BLaER1 (cell line): ENCODE data around the gene FHDC1.

Source experiments
- H3K27ac ChIP-seq: shearing (Covaris generic); formaldehyde crosslinking; 2 replicates; pipeline ENCODE4 v1.8.1; 2022
- H3K27me3 ChIP-seq: shearing (Covaris generic); formaldehyde crosslinking; 2 replicates; pipeline ENCODE4 v1.8.1; 2022
- H3K36me3 ChIP-seq: shearing (Covaris generic); formaldehyde crosslinking; 2 replicates; pipeline ENCODE4 v1.8.1; 2022
- H3K4me1 ChIP-seq: shearing (Covaris generic); formaldehyde crosslinking; 2 replicates; pipeline ENCODE4 v1.8.1; 2022
- H3K4me2 ChIP-seq: shearing (Covaris generic); formaldehyde crosslinking; 2 replicates; pipeline ENCODE4 v1.8.1; 2022
- H3K4me3 ChIP-seq: shearing (Covaris generic); formaldehyde crosslinking; 2 replicates; pipeline ENCODE4 v1.8.1; 2022
- H3K9ac ChIP-seq: shearing (Covaris generic); formaldehyde crosslinking; 2 replicates; pipeline ENCODE4 v1.8.1; 2022
- H3K9me3 ChIP-seq: shearing (Covaris generic); formaldehyde crosslinking; 2 replicates; pipeline ENCODE4 v1.8.1; 2022
- H4K20me1 ChIP-seq: shearing (Covaris generic); formaldehyde crosslinking; 2 replicates; pipeline ENCODE4 v1.8.1; 2022
- Cebpa-rat ChIP-seq: shearing (Covaris generic); IDR thresholded peaks from 2 replicates; pipeline ENCODE4 v1.8.1; 2022

The FHDC1 gene

DNA sequence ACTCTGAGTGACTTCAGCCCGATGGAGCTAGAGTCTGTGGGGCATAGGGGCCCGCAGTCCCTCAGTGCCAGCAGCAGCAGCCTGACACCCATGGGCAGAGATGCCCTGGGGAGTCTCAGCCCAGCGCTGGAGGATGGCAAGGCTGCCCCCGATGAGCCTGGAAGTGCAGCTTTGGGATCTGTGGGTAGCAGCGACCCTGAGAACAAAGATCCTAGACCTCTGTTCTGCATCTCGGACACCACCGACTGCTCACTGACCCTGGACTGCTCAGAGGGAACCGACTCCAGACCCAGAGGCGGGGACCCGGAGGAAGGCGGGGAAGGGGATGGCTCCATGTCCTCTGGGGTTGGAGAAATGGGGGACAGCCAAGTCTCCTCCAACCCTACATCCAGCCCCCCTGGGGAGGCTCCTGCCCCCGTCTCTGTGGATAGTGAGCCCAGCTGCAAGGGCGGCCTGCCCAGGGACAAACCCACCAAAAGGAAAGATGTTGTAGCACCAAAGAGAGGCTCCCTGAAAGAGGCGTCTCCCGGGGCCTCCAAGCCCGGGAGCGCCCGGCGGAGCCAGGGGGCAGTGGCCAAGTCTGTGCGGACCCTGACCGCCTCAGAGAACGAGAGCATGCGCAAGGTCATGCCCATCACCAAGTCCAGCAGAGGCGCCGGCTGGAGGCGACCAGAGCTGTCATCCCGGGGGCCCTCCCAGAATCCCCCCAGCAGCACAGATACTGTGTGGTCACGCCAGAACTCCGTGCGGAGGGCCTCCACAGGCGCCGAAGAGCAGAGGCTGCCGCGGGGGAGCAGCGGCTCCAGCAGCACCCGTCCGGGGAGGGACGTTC, 39.5 kb downstream of the FHDC1 start:
- Histone ChIP-seq H3K27ac (no peak overlapping the region), H3K36me3 (no peaks in the 10 kb centered on the region), H3K4me3 (no peak overlapping the region), H4K20me1 (no peaks in the 10 kb centered on the region), H3K4me1 (no peaks in the 10 kb centered on the region), H3K4me2 (no peak overlapping the region), H3K9me3 (no peaks in the 10 kb centered on the region), H3K9ac (no peak overlapping the region), H3K27me3 (no peaks in the 10 kb centered on the region)
- TF ChIP-seq Cebpa-rat, result no peak

- H3K9me3 ChIP-seq, result no peaks in the 10 kb centered on the region
- H3K27ac ChIP-seq, result no peak overlapping the region
- TF ChIP-seq Cebpa-rat, result no peak
- no peaks in the 10 kb centered on the region for H3K27me3 ChIP-seq
- H3K36me3 ChIP-seq, result no peaks in the 10 kb centered on the region
- H3K9ac ChIP-seq, result no peak overlapping the region
- H3K4me1 ChIP-seq, result no peaks in the 10 kb centered on the region
- H4K20me1 ChIP-seq, result no peaks in the 10 kb centered on the region
- no peak overlapping the region for H3K4me2 ChIP-seq
- H3K4me3 ChIP-seq, result no peak overlapping the region
Observed at GRCh38 chr4:152976212-152976761, 40.2 kb downstream of the FHDC1 start.

DNA sequence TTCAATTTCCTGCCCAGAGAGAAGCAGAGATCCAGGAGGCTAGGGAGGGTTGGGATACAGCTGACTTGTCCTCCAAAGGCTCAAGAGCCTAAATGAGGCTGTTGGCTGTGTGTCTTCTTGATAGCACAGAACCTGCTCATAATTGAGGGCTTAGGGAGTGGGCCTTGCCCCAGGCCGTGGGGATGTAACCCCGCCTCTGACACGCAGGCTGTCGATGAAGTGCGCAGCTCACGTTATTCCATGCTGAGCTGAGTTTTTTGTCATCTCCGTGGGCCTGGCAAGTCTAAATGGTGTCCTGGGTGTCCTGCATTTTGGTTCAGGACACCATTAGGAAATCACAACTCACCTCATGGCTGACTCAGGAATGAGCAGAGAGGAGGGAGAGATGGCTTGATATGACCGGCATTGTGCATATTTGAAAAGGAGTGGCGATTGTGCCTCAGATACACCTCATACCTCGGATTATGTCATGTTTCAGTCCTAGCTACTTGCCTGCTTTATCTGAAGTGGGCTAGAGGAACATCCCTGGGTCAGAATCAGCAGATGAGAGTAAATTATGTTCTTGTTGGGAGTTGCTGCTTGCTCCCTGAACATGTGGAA, 43.7 kb downstream of the FHDC1 start:
- no peak overlapping the region for H3K27ac ChIP-seq
- no peak for TF ChIP-seq Cebpa-rat

GRCh38 chr4:152981278-152981677, 45.2 kb downstream of the FHDC1 start:
- Histone ChIP-seq H3K27me3 (no peaks in the 10 kb centered on the region), H3K4me2 (no peak overlapping the region), H3K9me3 (no peaks in the 10 kb centered on the region), H3K9ac (no peak overlapping the region), H4K20me1 (no peaks in the 10 kb centered on the region), H3K27ac (no peak overlapping the region), H3K4me1 (no peaks in the 10 kb centered on the region), H3K4me3 (no peak overlapping the region), H3K36me3 (no peaks in the 10 kb centered on the region)
- TF ChIP-seq Cebpa-rat, result no peak

More for the DNA sequence above, 43.7 kb downstream of the FHDC1 start:
- Histone ChIP-seq H4K20me1 (no peaks in the 10 kb centered on the region), H3K4me3 (no peak overlapping the region), H3K9me3 (no peaks in the 10 kb centered on the region), H3K4me1 (no peaks in the 10 kb centered on the region), H3K27me3 (no peaks in the 10 kb centered on the region), H3K9ac (no peak overlapping the region), H3K36me3 (no peaks in the 10 kb centered on the region), H3K4me2 (no peak overlapping the region)

GRCh38 chr4:152981842-152982241, 45.7 kb downstream of the FHDC1 start:
- H4K20me1 ChIP-seq, result no peaks in the 10 kb centered on the region
- no peak overlapping the region for H3K27ac ChIP-seq
- no peaks in the 10 kb centered on the region for H3K36me3 ChIP-seq
- no peaks in the 10 kb centered on the region for H3K27me3 ChIP-seq
- no peaks in the 10 kb centered on the region for H3K9me3 ChIP-seq
- no peak for TF ChIP-seq Cebpa-rat
- H3K4me2 ChIP-seq, result no peak overlapping the region
- H3K4me1 ChIP-seq, result no peaks in the 10 kb centered on the region
- no peak overlapping the region for H3K9ac ChIP-seq
- H3K4me3 ChIP-seq, result no peak overlapping the region

- H3K4me3 ChIP-seq, result no peak overlapping the region
- no peak overlapping the region for H3K27ac ChIP-seq
- H3K4me2 ChIP-seq, result no peak overlapping the region
- H3K9ac ChIP-seq, result no peak overlapping the region
- H3K36me3 ChIP-seq, result no peaks in the 10 kb centered on the region
- no peaks in the 10 kb centered on the region for H3K9me3 ChIP-seq
- no peaks in the 10 kb centered on the region for H3K4me1 ChIP-seq
- no peaks in the 10 kb centered on the region for H4K20me1 ChIP-seq
- no peaks in the 10 kb centered on the region for H3K27me3 ChIP-seq
- TF ChIP-seq Cebpa-rat, result no peak
Observed at GRCh38 chr4:152983221-152983620, 47.1 kb downstream of the FHDC1 start.

GRCh38 chr4:152983774-152984411, 47.8 kb downstream of the FHDC1 start:
- H3K4me1 ChIP-seq, result no peaks in the 10 kb centered on the region
- H4K20me1 ChIP-seq, result no peaks in the 10 kb centered on the region
- H3K9me3 ChIP-seq, result no peaks in the 10 kb centered on the region
- TF ChIP-seq Cebpa-rat, result no peak
- no peak overlapping the region for H3K9ac ChIP-seq
- no peaks in the 10 kb centered on the region for H3K27me3 ChIP-seq
- no peak overlapping the region for H3K4me3 ChIP-seq
- no peak overlapping the region for H3K4me2 ChIP-seq
- no peak overlapping the region for H3K27ac ChIP-seq
- H3K36me3 ChIP-seq, result no peaks in the 10 kb centered on the region

- no peak overlapping the region for H3K4me3 ChIP-seq
- TF ChIP-seq Cebpa-rat, result no peak
Observed at GRCh38 chr4:152988721-152989553, 52.8 kb downstream of the FHDC1 start.

GRCh38 chr4:152989554-152989970, 53.4 kb downstream of the FHDC1 start:
- H3K9ac ChIP-seq, result no peak overlapping the region
- H3K27me3 ChIP-seq, result no peaks in the 10 kb centered on the region
- H3K27ac ChIP-seq, result no peak overlapping the region
- H3K36me3 ChIP-seq, result no peaks in the 10 kb centered on the region
- peaks cover 10% of the 10 kb centered on the region for H3K4me1 ChIP-seq
- no peaks in the 10 kb centered on the region for H4K20me1 ChIP-seq
- H3K4me2 ChIP-seq, result no peak overlapping the region
- no peak overlapping the region for H3K4me3 ChIP-seq
- no peaks in the 10 kb centered on the region for H3K9me3 ChIP-seq
- TF ChIP-seq Cebpa-rat, result no peak

More at GRCh38 chr4:152988721-152989553, 52.8 kb downstream of the FHDC1 start:
- Histone ChIP-seq H3K4me1 (peaks cover 10% of the 10 kb centered on the region), H3K4me2 (no peak overlapping the region), H3K9me3 (no peaks in the 10 kb centered on the region), H3K36me3 (no peaks in the 10 kb centered on the region), H4K20me1 (no peaks in the 10 kb centered on the region), H3K27me3 (no peaks in the 10 kb centered on the region), H3K27ac (no peak overlapping the region), H3K9ac (no peak overlapping the region)
